Upper lobe of right lung (tissue), 1 donor: ENCODE data around the gene FBXW8. TPM values are rescaled to one million over a fixed set of nuclear protein-coding genes. Genes with fewer than 3 reads are reported as not detected.

ENCODE experiments used
- ATAC-seq: fragments of 200-7000 bp; cut with Tn5 transposase; one replicate; pipeline ENCODE4 v1.9.1; 2020; ENCODE audit warnings: mild to moderate bottlenecking, moderate library complexity
- DNase-seq: peaks from one replicate; pipeline ENCODE4 v3.0.0-alpha.2; 2020
- H3K27ac ChIP-seq: fragments of 200-600 bp; one replicate; pipeline ENCODE4 v1.8.0; 2022
- H3K27me3 ChIP-seq: fragments of 200-600 bp; one replicate; pipeline ENCODE4 v1.8.0; 2022; ENCODE audit warnings: mild to moderate bottlenecking
- H3K36me3 ChIP-seq: fragments of 200-600 bp; one replicate; pipeline ENCODE4 v1.8.0; 2022
- H3K4me1 ChIP-seq: fragments of 200-600 bp; one replicate; pipeline ENCODE4 v1.8.0; 2022
- H3K4me3 ChIP-seq: fragments of 200-600 bp; one replicate; pipeline ENCODE4 v1.8.0; 2022; ENCODE audit warnings: mild to moderate bottlenecking
- H3K9me3 ChIP-seq: fragments of 200-600 bp; one replicate; pipeline ENCODE4 v1.8.0; 2022
- CTCF ChIP-seq: fragments of 200-600 bp; IDR thresholded peaks from one replicate; pipeline ENCODE4 v1.8.0; 2022; ENCODE audit warnings: antibody characterized with exemption
- intact Hi-C: fragments of 100-400 bp; cut with DNase I; formaldehyde crosslinking; loops from one replicate; pipeline ENCODE4 v1.11.0; 2022
- total RNA-seq: library from RNA; stranded (reverse); fragmentation: NEBNext Ultra II Directional; extraction: Animal tissue kit (Norgen Biotek cat#: 25700); gene quantifications from one replicate; pipeline ENCODE4 v1.2.1, GENCODE V29; 2021
- donor health status: DM: no; HTN: yes; CAD: no; lungs with severe emphysema.

FBXW8 gene
- total RNA-seq, 1 donor from 2014 or later: 16.8 TPM

GRCh38 chr12:117025481-117026151, 114.9 kb downstream of the FBXW8 start:
- Histone ChIP-seq H3K4me1 (no peaks in the 10 kb centered on the region), H3K9me3 (no peaks in the 10 kb centered on the region), H3K27ac (no peak overlapping the region), H3K4me3 (no peak overlapping the region), H3K27me3 (no peaks in the 10 kb centered on the region), H3K36me3 (peaks cover 51% of the 10 kb centered on the region)
- ATAC-seq: peak; percentile 85
- intact Hi-C loops: loop anchor here (10.0 kb wide), 1 partner anchor 129 kb away; no protein-coding TSS in a partner anchor
- TF ChIP-seq CTCF: peak; percentile 87
- no peak for DNase-seq

GRCh38 chr12:117026343-117026742, 115.6 kb downstream of the FBXW8 start:
- H3K27ac ChIP-seq: no peak overlapping the region
- peak; percentile 63 for ATAC-seq
- H3K36me3 ChIP-seq: peaks cover 46% of the 10 kb centered on the region
- intact Hi-C loops: loop anchor here (10.0 kb wide), 1 partner anchor 128 kb away; no protein-coding TSS in a partner anchor
- DNase-seq: no peak
- H3K27me3 ChIP-seq: no peaks in the 10 kb centered on the region
- H3K4me3 ChIP-seq: no peak overlapping the region
- no peaks in the 10 kb centered on the region for H3K4me1 ChIP-seq
- TF ChIP-seq CTCF: no peak
- H3K9me3 ChIP-seq: no peaks in the 10 kb centered on the region

- no peak overlapping the region for H3K4me3 ChIP-seq
- DNase-seq: no peak
- TF ChIP-seq CTCF: no peak
- H3K9me3 ChIP-seq: no peaks in the 10 kb centered on the region
- no peak for ATAC-seq
- intact Hi-C loops: loop anchor here (10.0 kb wide), 1 partner anchor 128 kb away; no protein-coding TSS in a partner anchor
- peaks cover 46% of the 10 kb centered on the region for H3K36me3 ChIP-seq
- H3K27ac ChIP-seq: no peak overlapping the region
- no peaks in the 10 kb centered on the region for H3K4me1 ChIP-seq
- H3K27me3 ChIP-seq: no peaks in the 10 kb centered on the region
Measured at GRCh38 chr12:117026921-117027250, 116.1 kb downstream of the FBXW8 start.

- Histone ChIP-seq H3K27me3 (no peaks in the 10 kb centered on the region), H3K9me3 (no peaks in the 10 kb centered on the region), H3K27ac (no peak overlapping the region), H3K4me1 (no peaks in the 10 kb centered on the region), H3K4me3 (no peak overlapping the region), H3K36me3 (peaks cover 46% of the 10 kb centered on the region)
- ATAC-seq: no peak
- no peak for DNase-seq
- TF ChIP-seq CTCF: no peak
- intact Hi-C loops: loop anchor here (10.0 kb wide), 1 partner anchor 127 kb away; no protein-coding TSS in a partner anchor
Measured at GRCh38 chr12:117027251-117028086, 116.7 kb downstream of the FBXW8 start.

- no peaks in the 10 kb centered on the region for H3K9me3 ChIP-seq
- H3K27ac ChIP-seq: no peak overlapping the region
- no peak overlapping the region for H3K4me3 ChIP-seq
- H3K27me3 ChIP-seq: no peaks in the 10 kb centered on the region
- DNase-seq (no peak), ATAC-seq (no peak)
- TF ChIP-seq CTCF: no peak
- intact Hi-C loops: loop anchor here (10.0 kb wide), 1 partner anchor 127 kb away; no protein-coding TSS in a partner anchor
- H3K4me1 ChIP-seq: no peaks in the 10 kb centered on the region
- H3K36me3 ChIP-seq: peaks cover 46% of the 10 kb centered on the region
Measured at GRCh38 chr12:117028254-117028653, 117.5 kb downstream of the FBXW8 start.
